T-helper 1 cell (primary cell): ENCODE measurements around the gene PTCHD4.

ENCODE experiments used
- DNase-seq, 5 donors: peaks; one replicate each; pipeline ENCODE4 v3.0.0-alpha.2; 2012 to 2020

PTCHD4 gene

DNA sequence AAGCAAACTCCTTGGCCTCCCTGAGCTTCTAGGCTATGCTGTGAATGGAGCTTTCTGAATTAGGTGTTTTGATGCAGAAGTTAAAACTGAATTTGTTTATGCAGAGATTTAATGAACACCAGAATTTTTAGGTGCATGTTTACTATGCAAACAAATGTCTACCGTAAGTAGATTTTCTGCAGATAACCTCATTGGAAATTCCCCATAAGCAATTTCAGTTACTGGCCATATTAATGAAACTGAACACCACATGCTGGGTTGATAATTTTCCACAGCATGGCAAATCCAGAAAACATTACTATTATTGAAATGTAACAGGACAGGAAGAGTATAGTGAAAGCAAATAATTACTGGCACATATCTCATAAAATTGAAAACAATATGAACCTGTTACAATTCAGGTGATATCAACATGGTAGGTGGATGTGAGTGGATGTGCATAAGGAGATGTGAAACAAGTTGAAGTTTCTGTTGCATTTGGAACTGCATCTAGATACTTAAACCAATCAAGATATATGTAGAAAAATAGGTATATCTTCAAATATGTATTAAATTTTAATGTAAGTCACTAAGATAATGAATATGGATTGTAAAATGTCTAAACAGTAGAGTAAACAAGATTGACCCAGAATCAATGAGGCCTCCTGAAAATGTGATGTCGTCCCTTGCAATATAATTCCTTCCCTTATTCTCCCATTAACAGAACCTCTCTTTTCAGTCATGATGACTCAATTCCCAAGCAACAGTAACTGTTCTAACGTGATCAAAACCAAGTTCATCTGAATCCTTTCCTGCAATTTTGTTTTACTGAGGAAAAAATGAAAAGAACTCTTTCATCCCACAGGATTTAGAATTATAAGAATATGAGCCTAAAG, 11.0 kb downstream of the PTCHD4 start:
- no peak for DNase-seq

DNA sequence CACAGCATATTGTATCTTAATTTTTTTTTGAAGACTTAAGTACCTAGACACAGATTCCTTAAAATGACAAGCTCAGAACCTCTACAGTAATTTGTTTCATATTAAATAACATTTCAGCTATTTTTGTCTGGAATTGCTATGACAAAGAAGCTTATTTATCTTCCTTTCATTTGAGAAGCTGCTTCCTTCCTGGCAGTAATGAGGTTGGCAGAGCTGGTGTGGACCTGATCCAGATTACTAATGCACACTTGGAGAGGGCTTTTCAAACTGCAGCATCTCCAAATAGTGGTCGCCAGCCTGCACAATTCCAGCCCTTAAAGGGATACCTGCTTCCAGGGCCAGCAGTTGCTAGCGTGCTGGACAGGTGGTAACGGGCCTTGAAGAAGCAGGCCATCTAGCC, 12.1 kb downstream of the PTCHD4 start:
- no peak for DNase-seq

GRCh38 chr6:48092550-48093217, 18.3 kb downstream of the PTCHD4 start:
- no peak for DNase-seq

DNA sequence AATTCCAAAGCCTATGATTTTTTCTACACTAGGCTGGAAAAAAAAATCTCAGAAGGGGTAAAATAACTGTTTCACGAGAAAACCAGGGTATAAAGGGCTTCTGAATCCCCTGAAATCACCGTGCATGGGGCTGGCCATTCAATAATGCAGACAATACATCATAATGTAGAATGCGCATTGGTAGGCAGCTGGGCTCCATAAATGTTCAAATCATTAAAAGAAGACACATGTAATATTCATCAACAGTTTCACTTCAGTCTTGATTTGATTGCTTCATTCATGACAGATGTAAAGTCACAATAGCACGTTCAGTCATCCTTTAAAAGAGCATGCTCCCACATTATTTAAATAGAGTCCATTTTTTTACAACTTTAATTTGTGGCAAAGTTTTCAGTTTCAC, 20.5 kb downstream of the PTCHD4 start:
- DNase-seq, result no peak

DNA sequence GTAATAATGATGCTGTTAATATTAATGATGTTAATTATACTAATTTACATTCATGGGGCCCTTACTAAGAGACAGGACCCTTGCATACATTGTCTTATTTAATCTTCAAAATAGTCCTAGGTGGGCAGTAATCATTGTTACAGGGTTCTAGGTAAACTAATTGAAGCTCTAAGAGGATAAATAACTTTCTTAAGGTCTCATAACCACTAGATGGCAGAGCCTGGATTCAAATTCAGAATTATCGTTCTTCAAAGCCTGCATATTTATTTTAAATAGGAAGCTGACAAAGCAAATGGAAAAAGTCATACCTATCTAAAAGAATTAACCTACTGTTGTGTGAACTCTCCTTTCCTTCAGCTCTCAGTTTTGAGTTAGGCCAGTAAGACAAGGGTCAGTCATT, 23.5 kb downstream of the PTCHD4 start:
- no peak for DNase-seq

GRCh38 chr6:48086187-48086586, 24.8 kb downstream of the PTCHD4 start:
- no peak for DNase-seq

DNA sequence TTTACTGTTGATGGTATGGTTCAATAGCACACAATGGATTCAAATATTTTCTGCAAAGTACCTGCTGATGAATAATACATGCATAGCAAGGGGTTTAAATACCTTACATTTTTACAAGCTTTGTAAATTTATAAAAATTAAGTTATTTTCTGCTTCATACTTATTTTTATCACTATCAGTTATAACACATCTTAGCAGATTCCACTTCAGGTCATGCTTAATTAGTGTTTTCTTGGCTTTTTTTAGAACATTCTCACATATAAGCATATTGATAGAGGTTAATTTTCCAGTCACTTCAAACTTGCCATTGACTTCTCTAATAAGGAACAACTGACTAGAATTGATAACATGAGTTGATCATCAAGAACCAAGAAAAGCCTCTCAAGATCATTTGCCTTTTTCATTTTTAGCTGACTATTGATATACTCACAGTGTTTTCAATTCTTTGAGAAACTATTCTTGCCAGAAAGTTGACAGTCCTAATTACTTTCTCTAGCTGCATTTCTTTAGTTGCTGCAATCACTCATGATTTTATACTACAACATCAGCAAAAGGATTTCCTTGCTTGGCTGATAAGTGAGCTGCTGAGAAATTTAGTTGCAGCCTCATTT, 25.8 kb downstream of the PTCHD4 start:
- DNase-seq, result no peak

- DNase-seq, result no peak
Observed at GRCh38 chr6:48084201-48084600, 26.8 kb downstream of the PTCHD4 start.

- DNase-seq, result no peak
Observed at GRCh38 chr6:48080227-48081009, 30.6 kb downstream of the PTCHD4 start.

- DNase-seq, result no peak
Observed at GRCh38 chr6:48078120-48078519, 32.9 kb downstream of the PTCHD4 start.

- DNase-seq, result no peak
Observed at GRCh38 chr6:48075181-48075580, 35.8 kb downstream of the PTCHD4 start.

GRCh38 chr6:48073976-48074767, 36.8 kb downstream of the PTCHD4 start:
- no peak for DNase-seq

- no peak for DNase-seq
Observed at GRCh38 chr6:48071833-48072232, 39.2 kb downstream of the PTCHD4 start.

GRCh38 chr6:48069280-48069679, 41.7 kb downstream of the PTCHD4 start:
- DNase-seq, result no peak

- peak in 2 of 5 donors; percentile 1 to 12 for DNase-seq
Observed at GRCh38 chr6:48068278-48069251, 42.4 kb downstream of the PTCHD4 start.

- DNase-seq, result no peak
Observed at GRCh38 chr6:48067886-48068277, 43.1 kb downstream of the PTCHD4 start.

DNA sequence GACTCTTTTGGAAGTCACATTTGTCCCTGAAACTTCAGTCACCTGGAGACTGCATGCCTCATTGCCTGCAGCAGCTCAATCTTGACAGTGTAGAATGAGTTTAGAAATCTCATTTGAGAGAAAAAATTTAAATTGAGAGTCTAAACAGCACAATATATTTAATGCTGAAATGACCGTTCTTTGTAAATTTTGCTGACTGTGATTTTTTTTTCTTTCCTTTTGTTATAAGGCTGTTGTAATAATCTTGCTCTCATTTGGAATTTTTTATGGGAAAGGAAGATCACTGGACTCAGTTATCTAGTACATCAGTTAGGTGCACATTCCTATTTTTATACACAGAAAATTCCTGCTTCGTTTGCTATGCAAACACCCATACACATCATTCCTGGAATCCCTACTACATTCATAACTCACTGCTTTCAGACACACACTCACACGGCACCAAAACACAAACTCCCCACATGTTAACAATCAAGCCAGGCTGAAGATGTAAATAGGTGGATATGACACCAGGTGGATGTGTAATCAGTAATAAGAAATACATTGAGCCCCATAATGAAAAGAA, 43.8 kb downstream of the PTCHD4 start:
- no peak for DNase-seq

- DNase-seq, result no peak
Observed at GRCh38 chr6:48061265-48061990, 49.6 kb downstream of the PTCHD4 start.
